ENCODE measurements around the gene TCP11L1.

The TCP11L1 gene

GRCh38 chr11:33063326-33063881, 24.0 kb downstream of the TCP11L1 start:
- H3K27ac ChIP-seq (ENCODE audit: insufficient read depth in 1 of 2, low read depth in 1 of 2, low read length in 2 of 2, poor library complexity in 1 of 2, severe bottlenecking in 2 of 2), result peak overlapping the region; percentile 41 to 67
- peaks cover 5 to 41% (median 32%) of the 10 kb centered on the region in 4 experiments for H3K4me1 ChIP-seq (ENCODE audit: control extremely low read depth in 1 of 4, control insufficient read depth in 4 of 4, insufficient read depth in 4 of 4, low read length in 3 of 4)
- ChIA-PET CTCF (interaction anchor here (0.8 to 11.0 kb wide), 17 partner anchors 9 to 298 kb away, joined by 3 to 145 read pairs (median 4); partner anchors contain the start of genes DEPDC7 and TCP11L1), POLR2A (interaction anchor here (0.6 kb wide), 1 partner anchor 111 kb away, joined by 3 read pairs; no protein-coding TSS in a partner anchor)
- peak; percentile 81 to 97 (median 96) for DNase-seq
- H3K9me3 ChIP-seq (ENCODE audit: control extremely low read depth in 1 of 5, control insufficient read depth in 4 of 5, insufficient read depth in 2 of 5, low read depth in 1 of 5, low read length in 4 of 5), result no peaks in the 10 kb centered on the region
- WGBS (ENCODE audit: insufficient coverage), result no CpG with 5 or more reads among the region's 3 CpGs
- H3K4me3 ChIP-seq (ENCODE audit: control insufficient read depth in 1 of 7, extremely low read depth in 1 of 7, insufficient read depth in 4 of 7, low read depth in 2 of 7, low read length in 6 of 7), result peak overlapping the region in 2 of 7 experiments; percentile 2 to 40
- H3K36me3 ChIP-seq (ENCODE audit: control insufficient read depth in 4 of 4, insufficient read depth in 4 of 4, low read length in 3 of 4), result peaks cover 11 to 60% (median 40%) of the 10 kb centered on the region in 4 experiments
- no peaks in the 10 kb centered on the region for H3K27me3 ChIP-seq (replicated peaks in 2 of 5; ENCODE audit: control insufficient read depth in 4 of 5, insufficient read depth in 5 of 5, low read length in 4 of 5)

- Histone ChIP-seq H3K36me3 (ENCODE audit: control insufficient read depth in 4 of 4, insufficient read depth in 4 of 4, low read length in 3 of 4) (peaks cover 16 to 59% (median 46%) of the 10 kb centered on the region in 4 experiments), H3K27me3 (replicated peaks in 2 of 5; ENCODE audit: control insufficient read depth in 4 of 5, insufficient read depth in 5 of 5, low read length in 4 of 5) (no peaks in the 10 kb centered on the region), H3K4me3 (ENCODE audit: control insufficient read depth in 1 of 7, extremely low read depth in 1 of 7, insufficient read depth in 4 of 7, low read depth in 2 of 7, low read length in 6 of 7) (peak overlapping the region in 2 of 7 experiments; percentile 2 to 10), H3K27ac (ENCODE audit: insufficient read depth in 1 of 2, low read depth in 1 of 2, low read length in 2 of 2, poor library complexity in 1 of 2, severe bottlenecking in 2 of 2) (peak overlapping the region in 1 of 2 experiments; percentile 27), H3K4me1 (ENCODE audit: control extremely low read depth in 1 of 4, control insufficient read depth in 4 of 4, insufficient read depth in 4 of 4, low read length in 3 of 4) (peaks cover 5 to 35% (median 29%) of the 10 kb centered on the region in 4 experiments), H3K9me3 (ENCODE audit: control extremely low read depth in 1 of 5, control insufficient read depth in 4 of 5, insufficient read depth in 2 of 5, low read depth in 1 of 5, low read length in 4 of 5) (no peaks in the 10 kb centered on the region)
- CTCF ChIA-PET, result interaction anchor here (0.8 to 11.0 kb wide), 19 partner anchors 9 to 255 kb away, joined by 3 to 145 read pairs (median 4); partner anchors contain the start of genes DEPDC7 and TCP11L1
- POLR2A ChIA-PET, result interaction anchor here (0.5 to 0.6 kb wide), 4 partner anchors 63 to 987 kb away, joined by 3 read pairs; partner anchors contain the start of gene CAPRIN1
- 59% methylated on average over 10 of the region's 11 CpGs for WGBS (ENCODE audit: insufficient coverage)
- peak in 2 of 3 donors; percentile 43 to 53 for DNase-seq
These were observed 24.9 kb downstream of the TCP11L1 start for GRCh38 chr11:33064033-33064825.

DNA sequence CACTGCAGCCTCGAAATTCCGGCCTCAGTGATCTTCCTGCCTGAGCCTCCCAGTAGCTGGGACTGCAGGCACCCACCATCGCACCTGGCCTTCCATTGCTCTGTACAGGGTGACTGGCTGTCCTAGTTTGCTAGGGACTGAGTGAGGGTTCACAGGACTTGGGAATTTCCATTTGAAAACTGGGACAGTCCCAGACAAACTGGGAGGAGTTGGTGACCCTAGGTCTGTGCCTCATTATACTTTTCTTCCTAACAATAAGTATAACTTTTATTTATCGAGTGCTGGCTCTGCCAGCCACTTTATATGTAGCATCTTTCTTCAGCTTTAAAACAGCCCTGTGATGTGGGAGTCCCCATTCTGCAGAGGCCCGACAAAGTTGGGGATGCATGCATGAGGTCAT, 25.5 kb downstream of the TCP11L1 start:
- Histone ChIP-seq H3K36me3 (ENCODE audit: control insufficient read depth in 4 of 4, insufficient read depth in 4 of 4, low read length in 3 of 4) (peaks cover 16 to 58% (median 42%) of the 10 kb centered on the region in 4 experiments), H3K9me3 (ENCODE audit: control extremely low read depth in 1 of 5, control insufficient read depth in 4 of 5, insufficient read depth in 2 of 5, low read depth in 1 of 5, low read length in 4 of 5) (no peaks in the 10 kb centered on the region), H3K4me1 (ENCODE audit: control extremely low read depth in 1 of 4, control insufficient read depth in 4 of 4, insufficient read depth in 4 of 4, low read length in 3 of 4) (peaks cover 5 to 34% (median 29%) of the 10 kb centered on the region in 4 experiments), H3K27ac (ENCODE audit: insufficient read depth in 1 of 2, low read depth in 1 of 2, low read length in 2 of 2, poor library complexity in 1 of 2, severe bottlenecking in 2 of 2) (no peak overlapping the region), H3K27me3 (replicated peaks in 2 of 5; ENCODE audit: control insufficient read depth in 4 of 5, insufficient read depth in 5 of 5, low read length in 4 of 5) (no peaks in the 10 kb centered on the region), H3K4me3 (ENCODE audit: control insufficient read depth in 1 of 7, extremely low read depth in 1 of 7, insufficient read depth in 4 of 7, low read depth in 2 of 7, low read length in 6 of 7) (no peak overlapping the region)
- ChIA-PET CTCF (interaction anchor here (0.6 to 11.0 kb wide), 22 partner anchors 8 to 255 kb away, joined by 3 to 145 read pairs (median 4); partner anchors contain the start of genes DEPDC7 and TCP11L1), POLR2A (interaction anchor here (0.6 kb wide), 1 partner anchor 186 kb away, joined by 3 read pairs; no protein-coding TSS in a partner anchor)
- no peak for DNase-seq
- 98% methylated on average over 4 of the region's 5 CpGs for WGBS (ENCODE audit: insufficient coverage)

GRCh38 chr11:33065445-33066178, 26.2 kb downstream of the TCP11L1 start:
- peak; percentile 65 to 86 (median 83) for DNase-seq
- Histone ChIP-seq H3K36me3 (ENCODE audit: control insufficient read depth in 4 of 4, insufficient read depth in 4 of 4, low read length in 3 of 4) (peaks cover 11 to 56% (median 36%) of the 10 kb centered on the region in 4 experiments), H3K9me3 (ENCODE audit: control extremely low read depth in 1 of 5, control insufficient read depth in 4 of 5, insufficient read depth in 2 of 5, low read depth in 1 of 5, low read length in 4 of 5) (no peaks in the 10 kb centered on the region), H3K4me1 (ENCODE audit: control extremely low read depth in 1 of 4, control insufficient read depth in 4 of 4, insufficient read depth in 4 of 4, low read length in 3 of 4) (peaks cover 5 to 30% (median 28%) of the 10 kb centered on the region in 4 experiments), H3K27ac (ENCODE audit: insufficient read depth in 1 of 2, low read depth in 1 of 2, low read length in 2 of 2, poor library complexity in 1 of 2, severe bottlenecking in 2 of 2) (peak overlapping the region in 1 of 2 experiments; percentile 3), H3K4me3 (ENCODE audit: control insufficient read depth in 1 of 7, extremely low read depth in 1 of 7, insufficient read depth in 4 of 7, low read depth in 2 of 7, low read length in 6 of 7) (no peak overlapping the region), H3K27me3 (replicated peaks in 2 of 5; ENCODE audit: control insufficient read depth in 4 of 5, insufficient read depth in 5 of 5, low read length in 4 of 5) (no peaks in the 10 kb centered on the region)
- CTCF ChIA-PET, result interaction anchor here (0.6 to 11.0 kb wide), 26 partner anchors 11 to 256 kb away, joined by 3 to 145 read pairs (median 4); partner anchors contain the start of genes DEPDC7 and TCP11L1
- WGBS (ENCODE audit: insufficient coverage), result 74% methylated on average over 16 of the region's 22 CpGs
- POLR2A ChIA-PET, result no interaction called here

GRCh38 chr11:33067294-33067693, 27.9 kb downstream of the TCP11L1 start:
- no peak for DNase-seq
- WGBS (ENCODE audit: insufficient coverage), result 97% methylated on average over 3 of the region's 3 CpGs
- Histone ChIP-seq H3K27me3 (replicated peaks in 2 of 5; ENCODE audit: control insufficient read depth in 4 of 5, insufficient read depth in 5 of 5, low read length in 4 of 5) (no peaks in the 10 kb centered on the region), H3K4me1 (ENCODE audit: control extremely low read depth in 1 of 4, control insufficient read depth in 4 of 4, insufficient read depth in 4 of 4, low read length in 3 of 4) (peaks cover 5 to 29% (median 27%) of the 10 kb centered on the region in 4 experiments), H3K4me3 (ENCODE audit: control insufficient read depth in 1 of 7, extremely low read depth in 1 of 7, insufficient read depth in 4 of 7, low read depth in 2 of 7, low read length in 6 of 7) (no peak overlapping the region), H3K9me3 (ENCODE audit: control extremely low read depth in 1 of 5, control insufficient read depth in 4 of 5, insufficient read depth in 2 of 5, low read depth in 1 of 5, low read length in 4 of 5) (no peaks in the 10 kb centered on the region), H3K36me3 (ENCODE audit: control insufficient read depth in 4 of 4, insufficient read depth in 4 of 4, low read length in 3 of 4) (peaks cover 11 to 62% (median 35%) of the 10 kb centered on the region in 4 experiments), H3K27ac (ENCODE audit: insufficient read depth in 1 of 2, low read depth in 1 of 2, low read length in 2 of 2, poor library complexity in 1 of 2, severe bottlenecking in 2 of 2) (no peak overlapping the region)
- ChIA-PET POLR2A (no interaction called here), CTCF (interaction anchor here (1.4 to 11.0 kb wide), 5 partner anchors 12 to 110 kb away, joined by 5 to 145 read pairs (median 36); partner anchors contain the start of gene DEPDC7)

DNA sequence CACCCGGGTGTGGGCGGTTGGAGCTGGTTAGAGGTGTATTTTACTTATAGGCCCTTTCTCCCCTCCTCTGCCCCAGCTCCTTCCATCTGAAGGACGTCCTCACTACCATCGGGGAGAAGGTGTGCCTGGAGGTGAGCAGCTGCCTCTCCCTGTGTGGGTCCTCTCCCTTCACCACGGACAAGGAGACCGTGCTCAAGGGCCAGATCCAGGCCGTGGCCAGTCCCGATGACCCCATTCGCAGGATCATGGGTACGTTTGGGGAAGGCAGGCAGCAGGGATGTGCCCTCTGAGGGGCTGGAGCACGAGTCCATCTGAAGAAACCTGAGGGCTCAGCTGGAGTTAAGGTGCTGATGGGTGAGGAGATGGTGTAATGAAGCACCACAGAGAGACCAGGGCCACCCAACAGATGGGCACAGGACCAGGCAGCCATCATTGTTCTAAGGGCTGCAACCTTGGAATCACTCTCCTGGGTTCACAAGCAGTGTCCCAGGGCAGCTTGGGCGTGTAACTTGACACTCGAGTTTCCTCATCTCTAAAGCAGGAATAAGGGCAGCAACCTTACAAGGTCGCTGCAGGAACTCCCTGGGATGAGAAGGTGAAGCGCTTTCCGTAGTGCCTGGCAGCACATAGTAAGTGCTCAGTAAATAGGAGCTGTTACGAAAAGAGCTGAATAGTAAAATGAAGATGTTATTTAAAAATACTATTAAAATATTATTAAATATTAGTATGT, 29.4 kb downstream of the TCP11L1 start:
- Histone ChIP-seq H3K27ac (ENCODE audit: insufficient read depth in 1 of 2, low read depth in 1 of 2, low read length in 2 of 2, poor library complexity in 1 of 2, severe bottlenecking in 2 of 2) (no peak overlapping the region), H3K9me3 (ENCODE audit: control extremely low read depth in 1 of 5, control insufficient read depth in 4 of 5, insufficient read depth in 2 of 5, low read depth in 1 of 5, low read length in 4 of 5) (no peaks in the 10 kb centered on the region), H3K27me3 (replicated peaks in 2 of 5; ENCODE audit: control insufficient read depth in 4 of 5, insufficient read depth in 5 of 5, low read length in 4 of 5) (no peaks in the 10 kb centered on the region), H3K4me3 (ENCODE audit: control insufficient read depth in 1 of 7, extremely low read depth in 1 of 7, insufficient read depth in 4 of 7, low read depth in 2 of 7, low read length in 6 of 7) (no peak overlapping the region), H3K4me1 (ENCODE audit: control extremely low read depth in 1 of 4, control insufficient read depth in 4 of 4, insufficient read depth in 4 of 4, low read length in 3 of 4) (peaks cover 5 to 14% (median 12%) of the 10 kb centered on the region in 4 experiments), H3K36me3 (ENCODE audit: control insufficient read depth in 4 of 4, insufficient read depth in 4 of 4, low read length in 3 of 4) (peaks cover 17 to 75% (median 47%) of the 10 kb centered on the region in 4 experiments)
- DNase-seq, result no peak
- POLR2A ChIA-PET, result no interaction called here
- 99% methylated on average over 13 of the region's 17 CpGs for WGBS (ENCODE audit: insufficient coverage)
- CTCF ChIA-PET, result interaction anchor here (0.7 to 11.0 kb wide), 10 partner anchors 11 to 260 kb away, joined by 3 to 145 read pairs (median 3); no protein-coding TSS in a partner anchor
